HCT116 (cell line): ENCODE results near the gene THSD4. TPM values are rescaled to one million over a fixed set of nuclear protein-coding genes. Genes with fewer than 3 reads are reported as not detected.

Experiments
- ATAC-seq: fragments of 200-7000 bp; cut with Tn5 transposase; 2 replicates; pipeline ENCODE4 v1.9.1; 2020; ENCODE audit warnings: mild to moderate bottlenecking, moderate library complexity
- BruUV-seq: library from RNA; stranded (reverse); fragments of 400-500 nt; replicated peaks from 2 replicates; lab custom pipeline; 2021; lab: Mats Ljungman, UMichigan
- CTCF ChIA-PET: fragments of 300-600 bp; sonication (Branson Sonifier 250); formaldehyde crosslinking; loops from one replicate; lab custom pipeline; 2021; ENCODE audit warnings: antibody characterized with exemption; lab: Charles Lee
- POLR2A ChIA-PET: fragments of 300-600, 350-600 bp; sonication (Branson Sonifier 250); formaldehyde crosslinking; loops from one replicate; lab custom pipeline; 2021; ENCODE audit warnings: antibody characterized with exemption; lab: Charles Lee
- RAD21 ChIA-PET, 2 experiments: fragments of 300-600 bp; sonication (Branson Sonifier 250); formaldehyde crosslinking; loops; one replicate each; lab custom pipeline; 2023; ENCODE audit warnings: low total read pairs in 2 of 2; ENCODE audit not compliant: uncharacterized antibody in 2 of 2, unreplicated experiment in 2 of 2, low non-redundant PET in 1 of 2; lab: Charles Lee
- DNase-seq: peaks from one replicate; pipeline ENCODE4 v3.0.0-alpha.2; 2010; ENCODE audit warnings: low read depth, low spot score
- H2AFZ ChIP-seq: fragments of 200-600 bp; shearing (Covaris generic), sonication (generic); 2 replicates; pipeline ENCODE4 v1.6.1; 2017; ENCODE audit warnings: low read depth, mixed run types, mixed read lengths, antibody characterized with exemption, low read length; ENCODE audit not compliant: poor library complexity, severe bottlenecking
- H3K27ac ChIP-seq: 2 replicates; pipeline ENCODE4 v1.5.1; 2012; ENCODE audit warnings: low read depth, low read length
- H3K27me3 ChIP-seq: fragments of 200-600 bp; sonication (generic); 2 replicates; pipeline ENCODE4 v1.6.1; 2016; ENCODE audit warnings: mixed run types, low read length, mixed read lengths; ENCODE audit not compliant: insufficient read depth
- H3K36me3 ChIP-seq, 2 experiments: fragments of 200-500 bp in 1 of 2; fragments of 200-600 bp in 1 of 2; sonication (Bioruptor generic) in 1 of 2; sonication (generic) in 1 of 2; 2 replicates each; pipeline versions ENCODE4 v1.5.1 to v1.6.1; 2014 to 2016; ENCODE audit warnings: low read length in 2 of 2, inconsistent platforms in 1 of 2, mixed read lengths in 1 of 2, mixed run types in 1 of 2; ENCODE audit not compliant: insufficient read depth in 2 of 2, control insufficient read depth in 1 of 2
- H3K4me1 ChIP-seq, 2 experiments: fragments of 200-600 bp in 1 of 2; sonication (generic) in 1 of 2; 2 replicates each; pipeline versions ENCODE4 v1.5.1 to v1.6.1; 2012 to 2017; ENCODE audit warnings: low read length in 2 of 2, inconsistent platforms in 1 of 2, mild to moderate bottlenecking in 1 of 2, mixed read lengths in 1 of 2, mixed run types in 1 of 2, moderate library complexity in 1 of 2; ENCODE audit not compliant: insufficient read depth in 2 of 2, control insufficient read depth in 1 of 2
- H3K4me2 ChIP-seq: fragments of 200-600 bp; sonication (generic); 2 replicates; pipeline ENCODE4 v1.6.1; 2017; ENCODE audit warnings: mixed run types, low read length, mixed read lengths
- H3K4me3 ChIP-seq, 2 experiments: fragments of 200-600 bp in 1 of 2; sonication (generic) in 1 of 2; replicated peaks in 1 of 2; 2 replicates each; pipeline ENCODE4 v1.5.1; 2011 to 2016; ENCODE audit warnings: low read length in 2 of 2, control low read depth in 1 of 2, low read depth in 1 of 2, mild to moderate bottlenecking in 1 of 2, mixed read lengths in 1 of 2, mixed run types in 1 of 2
- H3K79me2 ChIP-seq: fragments of 200-600 bp; sonication (generic); 2 replicates; pipeline ENCODE4 v1.6.1; 2017; ENCODE audit warnings: mild to moderate bottlenecking, mixed run types, low read length, moderate library complexity, mixed read lengths; ENCODE audit not compliant: insufficient read depth
- H3K9ac ChIP-seq: fragments of 200-600 bp; sonication (generic); 2 replicates; pipeline ENCODE4 v1.6.1; 2016; ENCODE audit warnings: low read length, mixed read lengths
- H3K9me2 ChIP-seq: fragments of 200-600 bp; sonication (generic), shearing (Covaris generic); 2 replicates; pipeline ENCODE4 v1.6.1; 2017; ENCODE audit warnings: mixed run types, mild to moderate bottlenecking, moderate library complexity; ENCODE audit not compliant: insufficient read depth
- H3K9me3 ChIP-seq, 2 experiments: fragments of 200-500 bp in 1 of 2; fragments of 200-600 bp in 1 of 2; sonication (Bioruptor generic) in 1 of 2; sonication (generic) in 1 of 2; 2 replicates each; pipeline ENCODE4 v1.6.1; 2014 to 2017; ENCODE audit warnings: low read length in 2 of 2, mixed read lengths in 2 of 2, inconsistent platforms in 1 of 2, low read depth in 1 of 2, mild to moderate bottlenecking in 1 of 2, mixed run types in 1 of 2, moderate library complexity in 1 of 2; ENCODE audit not compliant: control insufficient read depth in 1 of 2, insufficient read depth in 1 of 2
- H4K20me1 ChIP-seq: fragments of 200-600 bp; sonication (generic), shearing (Covaris generic); 2 replicates; pipeline ENCODE4 v1.6.1; 2017; ENCODE audit warnings: mixed run types, mild to moderate bottlenecking, moderate library complexity; ENCODE audit not compliant: insufficient read depth
- CBX3 ChIP-seq: IDR thresholded peaks from 2 replicates; pipeline ENCODE4 v1.6.1; 2012; ENCODE audit warnings: low read depth
- CEBPB ChIP-seq: IDR thresholded peaks from 2 replicates; pipeline ENCODE4 v1.6.1; 2012; ENCODE audit warnings: low read depth
- EGR1 ChIP-seq: IDR thresholded peaks from 2 replicates; pipeline ENCODE4 v1.6.1; 2012; ENCODE audit warnings: low read depth
- ELF1 ChIP-seq: IDR thresholded peaks from 2 replicates; pipeline ENCODE4 v1.6.1; 2012; ENCODE audit warnings: low read depth, borderline replicate concordance
- FOSL1 ChIP-seq: IDR thresholded peaks from 2 replicates; pipeline ENCODE4 v1.6.1; 2012; ENCODE audit warnings: low read depth
- JUND ChIP-seq: IDR thresholded peaks from 2 replicates; pipeline ENCODE4 v1.6.1; 2012
- POLR2A ChIP-seq: IDR thresholded peaks from 2 replicates; pipeline ENCODE4 v1.7.0; 2011; ENCODE audit warnings: borderline replicate concordance; ENCODE audit not compliant: insufficient read depth, insufficient read length; ENCODE audit errors: extremely low read depth
- POLR2AphosphoS5 ChIP-seq: IDR thresholded peaks from 2 replicates; pipeline ENCODE4 v1.6.1; 2011; ENCODE audit warnings: mild to moderate bottlenecking, low read depth, low read length, moderate library complexity
- RAD21 ChIP-seq: IDR thresholded peaks from 2 replicates; pipeline ENCODE4 v1.6.1; 2012; ENCODE audit warnings: low read depth, mild to moderate bottlenecking
- YY1 ChIP-seq: IDR thresholded peaks from 2 replicates; pipeline ENCODE4 v1.6.1; 2011; ENCODE audit warnings: low read length, low read depth, moderate library complexity, mild to moderate bottlenecking; ENCODE audit not compliant: insufficient replicate concordance; ENCODE audit errors: extremely low read depth
- ZFX ChIP-seq: fragments of 450-650 bp; IDR thresholded peaks from 2 replicates; pipeline ENCODE4 v1.6.1; 2017
- intact Hi-C: fragments of 100-400 bp; cut with micrococcal nuclease; formaldehyde crosslinking; loops from 2 replicates; pipeline ENCODE4 v1.10.0; 2022
- total RNA-seq: library from RNA; stranded (reverse); gene quantifications from one replicate; pipeline ENCODE4 v1.2.1, GENCODE V29; 2021; ENCODE audit not compliant: unreplicated experiment
- TF ChIP-seq, protein P1 (sequence below): IDR thresholded peaks from 2 replicates; pipeline ENCODE4 v1.6.1; 2011; ENCODE audit warnings: mild to moderate bottlenecking, low read length, moderate library complexity; ENCODE audit not compliant: insufficient replicate concordance; ENCODE audit errors: extremely low read depth
- TF ChIP-seq, protein P2 (sequence below): IDR thresholded peaks from 2 replicates; pipeline ENCODE4 v1.6.1; 2012
- TF ChIP-seq, protein P3 (sequence below): IDR thresholded peaks from 2 replicates; pipeline ENCODE4 v1.6.1; 2012; ENCODE audit warnings: low read depth
- TF ChIP-seq, protein P4 (sequence below), 3 experiments: fragments of 200-600 bp in 1 of 3; sonication (generic) in 1 of 3; IDR thresholded peaks in 2 of 3; conservative IDR thresholded peaks in 1 of 3; 2 replicates each; pipeline ENCODE4 v1.5.1; 2012 to 2017; ENCODE audit warnings: low read depth in 2 of 3, low read length in 2 of 3, antibody characterized with exemption in 1 of 3, borderline replicate concordance in 1 of 3, control low read depth in 1 of 3, mild to moderate bottlenecking in 1 of 3, mixed read lengths in 1 of 3, mixed run types in 1 of 3, moderate library complexity in 1 of 3; ENCODE audit not compliant: insufficient read depth in 1 of 3
- TF ChIP-seq, protein P5 (sequence below): IDR thresholded peaks from 2 replicates; pipeline ENCODE4 v1.6.1; 2012

The THSD4 gene
- total RNA-seq, 1 experiment from 2014 or later, result 30.5 TPM

DNA sequence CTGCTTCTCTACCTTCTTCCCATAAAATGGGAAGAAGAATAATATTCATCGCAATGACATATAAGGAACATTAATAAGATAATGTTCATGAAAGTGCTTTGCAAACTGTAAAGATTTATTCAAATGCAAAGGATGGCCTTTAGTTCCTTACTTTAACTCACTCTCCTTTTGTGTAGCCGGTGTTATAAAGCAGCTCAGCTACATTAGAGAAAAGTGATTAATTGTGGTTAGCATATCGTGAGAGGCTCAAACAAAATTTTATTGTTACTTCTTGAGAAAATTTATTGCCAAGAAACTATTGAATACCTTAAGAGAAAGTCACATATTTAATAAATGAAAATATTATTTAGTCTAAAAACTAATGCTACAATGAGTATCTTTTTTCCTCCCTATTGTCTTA lies 444.3 kb downstream of the THSD4 start:
- no peaks in the 10 kb centered on the region for H3K79me2 ChIP-seq
- TF ChIP-seq JUND, result no peak
- TF ChIP-seq EGR1, result no peak
- TF ChIP-seq POLR2A, result no peak
- TF ChIP-seq POLR2AphosphoS5, result no peak
- no peak for TF ChIP-seq RAD21
- no peak for TF ChIP-seq CBX3
- TF ChIP-seq, protein P1, sequence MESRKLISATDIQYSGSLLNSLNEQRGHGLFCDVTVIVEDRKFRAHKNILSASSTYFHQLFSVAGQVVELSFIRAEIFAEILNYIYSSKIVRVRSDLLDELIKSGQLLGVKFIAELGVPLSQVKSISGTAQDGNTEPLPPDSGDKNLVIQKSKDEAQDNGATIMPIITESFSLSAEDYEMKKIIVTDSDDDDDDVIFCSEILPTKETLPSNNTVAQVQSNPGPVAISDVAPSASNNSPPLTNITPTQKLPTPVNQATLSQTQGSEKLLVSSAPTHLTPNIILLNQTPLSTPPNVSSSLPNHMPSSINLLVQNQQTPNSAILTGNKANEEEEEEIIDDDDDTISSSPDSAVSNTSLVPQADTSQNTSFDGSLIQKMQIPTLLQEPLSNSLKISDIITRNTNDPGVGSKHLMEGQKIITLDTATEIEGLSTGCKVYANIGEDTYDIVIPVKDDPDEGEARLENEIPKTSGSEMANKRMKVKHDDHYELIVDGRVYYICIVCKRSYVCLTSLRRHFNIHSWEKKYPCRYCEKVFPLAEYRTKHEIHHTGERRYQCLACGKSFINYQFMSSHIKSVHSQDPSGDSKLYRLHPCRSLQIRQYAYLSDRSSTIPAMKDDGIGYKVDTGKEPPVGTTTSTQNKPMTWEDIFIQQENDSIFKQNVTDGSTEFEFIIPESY, result no peak
- no peak for TF ChIP-seq ZFX
- TF ChIP-seq YY1, result no peak
- TF ChIP-seq, protein P2, sequence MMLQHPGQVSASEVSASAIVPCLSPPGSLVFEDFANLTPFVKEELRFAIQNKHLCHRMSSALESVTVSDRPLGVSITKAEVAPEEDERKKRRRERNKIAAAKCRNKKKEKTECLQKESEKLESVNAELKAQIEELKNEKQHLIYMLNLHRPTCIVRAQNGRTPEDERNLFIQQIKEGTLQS, result no peak
- no peak for TF ChIP-seq ELF1
- TF ChIP-seq, protein P3, sequence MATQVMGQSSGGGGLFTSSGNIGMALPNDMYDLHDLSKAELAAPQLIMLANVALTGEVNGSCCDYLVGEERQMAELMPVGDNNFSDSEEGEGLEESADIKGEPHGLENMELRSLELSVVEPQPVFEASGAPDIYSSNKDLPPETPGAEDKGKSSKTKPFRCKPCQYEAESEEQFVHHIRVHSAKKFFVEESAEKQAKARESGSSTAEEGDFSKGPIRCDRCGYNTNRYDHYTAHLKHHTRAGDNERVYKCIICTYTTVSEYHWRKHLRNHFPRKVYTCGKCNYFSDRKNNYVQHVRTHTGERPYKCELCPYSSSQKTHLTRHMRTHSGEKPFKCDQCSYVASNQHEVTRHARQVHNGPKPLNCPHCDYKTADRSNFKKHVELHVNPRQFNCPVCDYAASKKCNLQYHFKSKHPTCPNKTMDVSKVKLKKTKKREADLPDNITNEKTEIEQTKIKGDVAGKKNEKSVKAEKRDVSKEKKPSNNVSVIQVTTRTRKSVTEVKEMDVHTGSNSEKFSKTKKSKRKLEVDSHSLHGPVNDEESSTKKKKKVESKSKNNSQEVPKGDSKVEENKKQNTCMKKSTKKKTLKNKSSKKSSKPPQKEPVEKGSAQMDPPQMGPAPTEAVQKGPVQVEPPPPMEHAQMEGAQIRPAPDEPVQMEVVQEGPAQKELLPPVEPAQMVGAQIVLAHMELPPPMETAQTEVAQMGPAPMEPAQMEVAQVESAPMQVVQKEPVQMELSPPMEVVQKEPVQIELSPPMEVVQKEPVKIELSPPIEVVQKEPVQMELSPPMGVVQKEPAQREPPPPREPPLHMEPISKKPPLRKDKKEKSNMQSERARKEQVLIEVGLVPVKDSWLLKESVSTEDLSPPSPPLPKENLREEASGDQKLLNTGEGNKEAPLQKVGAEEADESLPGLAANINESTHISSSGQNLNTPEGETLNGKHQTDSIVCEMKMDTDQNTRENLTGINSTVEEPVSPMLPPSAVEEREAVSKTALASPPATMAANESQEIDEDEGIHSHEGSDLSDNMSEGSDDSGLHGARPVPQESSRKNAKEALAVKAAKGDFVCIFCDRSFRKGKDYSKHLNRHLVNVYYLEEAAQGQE, result no peak
- TF ChIP-seq CEBPB, result no peak
- TF ChIP-seq, protein P4, sequence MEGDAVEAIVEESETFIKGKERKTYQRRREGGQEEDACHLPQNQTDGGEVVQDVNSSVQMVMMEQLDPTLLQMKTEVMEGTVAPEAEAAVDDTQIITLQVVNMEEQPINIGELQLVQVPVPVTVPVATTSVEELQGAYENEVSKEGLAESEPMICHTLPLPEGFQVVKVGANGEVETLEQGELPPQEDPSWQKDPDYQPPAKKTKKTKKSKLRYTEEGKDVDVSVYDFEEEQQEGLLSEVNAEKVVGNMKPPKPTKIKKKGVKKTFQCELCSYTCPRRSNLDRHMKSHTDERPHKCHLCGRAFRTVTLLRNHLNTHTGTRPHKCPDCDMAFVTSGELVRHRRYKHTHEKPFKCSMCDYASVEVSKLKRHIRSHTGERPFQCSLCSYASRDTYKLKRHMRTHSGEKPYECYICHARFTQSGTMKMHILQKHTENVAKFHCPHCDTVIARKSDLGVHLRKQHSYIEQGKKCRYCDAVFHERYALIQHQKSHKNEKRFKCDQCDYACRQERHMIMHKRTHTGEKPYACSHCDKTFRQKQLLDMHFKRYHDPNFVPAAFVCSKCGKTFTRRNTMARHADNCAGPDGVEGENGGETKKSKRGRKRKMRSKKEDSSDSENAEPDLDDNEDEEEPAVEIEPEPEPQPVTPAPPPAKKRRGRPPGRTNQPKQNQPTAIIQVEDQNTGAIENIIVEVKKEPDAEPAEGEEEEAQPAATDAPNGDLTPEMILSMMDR (IDR thresholded peaks at IDR 0.05 in 2 of 3, conservative IDR thresholded peaks at IDR 0.05 in 1 of 3; ENCODE audit: borderline replicate concordance in 1 of 3, insufficient read depth in 1 of 3, low read depth in 2 of 3, low read length in 2 of 3), result no peak
- TF ChIP-seq, protein P5, sequence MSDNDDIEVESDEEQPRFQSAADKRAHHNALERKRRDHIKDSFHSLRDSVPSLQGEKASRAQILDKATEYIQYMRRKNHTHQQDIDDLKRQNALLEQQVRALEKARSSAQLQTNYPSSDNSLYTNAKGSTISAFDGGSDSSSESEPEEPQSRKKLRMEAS, result no peak
- TF ChIP-seq FOSL1, result no peak

More for the DNA sequence above, 444.3 kb downstream of the THSD4 start:
- H4K20me1 ChIP-seq, result no peaks in the 10 kb centered on the region
- RAD21 ChIA-PET, result no interaction called here
- no peak overlapping the region for H3K4me2 ChIP-seq
- intact Hi-C loops, result no loop called here
- H3K4me1 ChIP-seq, result no peaks in the 10 kb centered on the region
- no peaks in the 10 kb centered on the region for H3K9me2 ChIP-seq
- no peak overlapping the region for H3K27ac ChIP-seq
- no peaks in the 10 kb centered on the region for H3K36me3 ChIP-seq
- no peak overlapping the region for H2AFZ ChIP-seq
- H3K4me3 ChIP-seq, result no peak overlapping the region
- peaks cover 0 to 6% of the 10 kb centered on the region in 2 experiments; a peak in 1 of 4 replicates for H3K9me3 ChIP-seq
- no TSS peak for BruUV-seq
- DNase-seq (no peak), ATAC-seq (no peak)
- no peaks in the 10 kb centered on the region for H3K27me3 ChIP-seq
- no peak overlapping the region for H3K9ac ChIP-seq
- CTCF ChIA-PET, result no interaction called here
- POLR2A ChIA-PET, result no interaction called here
